Measurements from ENCODE around the gene RAD51B.

RAD51B gene

DNA sequence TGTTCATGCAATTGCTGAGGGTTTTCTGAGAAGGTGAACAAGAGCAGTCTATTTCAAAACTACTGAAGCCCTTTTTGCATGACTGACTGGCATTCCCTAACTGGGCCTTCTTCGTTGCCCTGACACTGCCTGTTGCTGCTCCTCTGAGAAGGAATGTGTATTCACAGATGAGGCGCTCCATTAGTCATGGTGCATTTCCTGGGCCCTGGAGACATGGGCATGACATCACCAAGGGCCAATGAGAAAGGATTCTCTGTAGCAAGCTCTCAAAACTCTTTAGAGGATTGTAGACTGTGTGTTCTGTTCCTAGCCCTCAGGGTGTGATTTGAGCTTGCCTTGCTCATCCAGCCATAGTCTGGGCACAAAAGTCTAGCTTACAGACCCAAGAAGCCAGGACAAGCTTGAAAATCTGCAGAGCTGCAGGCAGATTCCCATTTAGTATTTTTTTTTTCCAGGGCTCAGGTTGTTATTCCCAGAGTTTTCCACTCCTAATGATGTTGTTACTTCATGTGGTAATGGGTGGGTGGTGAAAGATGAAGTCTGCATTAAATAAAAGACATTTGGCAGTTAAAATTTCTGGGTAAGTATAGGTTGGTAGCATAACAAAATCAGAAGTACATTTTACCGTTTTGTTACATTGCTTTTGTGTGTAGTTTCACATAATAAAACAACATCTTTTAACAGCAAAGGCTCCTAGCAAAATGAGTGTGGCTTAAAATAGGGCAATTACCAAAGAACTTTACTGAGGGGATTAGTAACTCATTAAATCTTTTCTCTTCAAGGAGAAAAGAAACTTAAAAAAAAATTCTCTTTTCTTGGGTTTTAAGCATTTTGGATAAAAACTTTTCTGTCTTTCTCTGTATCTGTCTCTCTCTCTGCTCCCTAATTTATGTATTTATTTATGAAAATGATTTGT is 318.4 kb downstream of the RAD51B start:
- Histone ChIP-seq H3K36me3 (ENCODE audit: control insufficient read depth, insufficient read depth, low read length) (no peaks in the 10 kb centered on the region), H3K9me3 (ENCODE audit: control insufficient read depth, low read length) (peaks cover 5% of the 10 kb centered on the region), H3K27ac (ENCODE audit: low read depth, low read length, severe bottlenecking) (peak overlapping the region; percentile 98), H3K4me3 (ENCODE audit: extremely low read depth, insufficient read depth, low read length, poor library complexity, severe bottlenecking) (no peak overlapping the region), H3K4me1 (ENCODE audit: control insufficient read depth, insufficient read depth, low read length, poor library complexity, severe bottlenecking) (peaks cover 51% of the 10 kb centered on the region)
- 0% methylated on average over 1 to 2 of the region's 3 CpGs for WGBS, 2 experiments (ENCODE audit: insufficient coverage in 2 of 2)

DNA sequence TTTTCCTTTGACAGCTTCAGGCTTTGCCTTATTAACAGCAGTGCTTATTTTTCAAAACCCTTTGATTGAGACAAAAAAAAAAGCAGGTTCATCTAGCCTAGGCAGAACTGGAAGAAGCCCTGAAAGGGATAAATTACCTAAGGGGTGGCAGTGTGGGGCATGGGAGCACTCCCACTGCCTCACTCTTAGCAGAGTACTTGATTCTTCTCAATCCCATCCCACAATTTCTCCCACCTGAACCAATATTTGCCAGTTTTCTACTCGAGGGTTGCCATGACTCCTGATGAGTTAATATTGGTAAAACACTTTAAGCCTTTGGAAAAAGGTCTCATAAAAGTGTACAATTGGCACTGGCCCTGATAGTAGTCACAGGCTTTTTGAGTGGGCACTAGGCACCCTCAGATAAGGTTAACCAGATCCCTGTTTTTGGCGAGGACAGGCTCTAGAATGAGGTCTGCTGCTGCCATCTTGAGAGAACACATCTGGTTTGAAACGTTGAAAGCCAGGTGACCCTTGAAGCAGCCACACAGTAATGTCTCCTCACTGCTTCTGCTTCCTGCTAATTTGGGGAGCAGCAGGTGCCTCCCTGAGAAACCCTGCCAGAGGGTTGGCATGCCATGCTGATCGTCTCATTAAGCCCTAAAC is 320.0 kb downstream of the RAD51B start:
- peaks cover 59% of the 10 kb centered on the region for H3K4me1 ChIP-seq (ENCODE audit: control insufficient read depth, insufficient read depth, low read length, poor library complexity, severe bottlenecking)
- H3K4me3 ChIP-seq (ENCODE audit: extremely low read depth, insufficient read depth, low read length, poor library complexity, severe bottlenecking) = no peak overlapping the region
- peaks cover 5% of the 10 kb centered on the region for H3K9me3 ChIP-seq (ENCODE audit: control insufficient read depth, low read length)
- WGBS, 2 experiments (ENCODE audit: insufficient coverage in 2 of 2) = 90 to 100% methylated on average over 2 to 3 of the region's 4 CpGs
- peak overlapping the region; percentile 98 for H3K27ac ChIP-seq (ENCODE audit: low read depth, low read length, severe bottlenecking)
- H3K36me3 ChIP-seq (ENCODE audit: control insufficient read depth, insufficient read depth, low read length) = no peaks in the 10 kb centered on the region

DNA sequence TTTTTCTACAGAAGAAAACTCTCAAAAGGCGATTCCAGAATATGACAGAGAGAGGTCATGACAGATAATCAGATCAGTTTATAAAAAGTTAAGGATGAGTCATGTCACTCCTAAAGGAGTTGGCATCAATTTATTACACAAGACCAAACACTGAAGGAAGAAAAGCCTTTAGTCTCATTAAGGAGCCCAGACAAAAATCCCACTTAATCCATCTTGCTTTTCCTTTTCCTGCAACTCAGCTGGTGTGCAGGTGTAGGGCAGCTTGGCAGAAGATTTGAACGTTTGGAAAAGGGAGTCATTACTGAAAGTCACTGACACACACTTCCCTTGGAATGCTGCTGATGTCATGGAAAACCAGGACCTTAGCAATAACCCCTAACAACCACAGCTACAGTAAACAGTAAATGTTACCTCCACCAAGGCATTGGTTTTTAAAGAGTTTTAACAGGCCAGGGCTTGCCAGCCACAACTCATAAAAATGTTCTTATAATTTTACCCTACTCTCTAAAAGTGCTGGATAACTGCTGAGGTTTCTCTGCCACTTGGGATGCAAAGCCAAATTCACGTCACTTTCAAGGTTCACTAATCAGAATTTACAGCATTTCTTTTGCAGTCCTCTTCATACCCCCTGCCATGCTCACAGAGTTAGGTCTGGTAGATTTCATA is 320.6 kb downstream of the RAD51B start:
- WGBS, 2 experiments (ENCODE audit: insufficient coverage in 2 of 2) = 20 to 50% methylated on average over 1 of the region's 3 CpGs
- Histone ChIP-seq H3K27ac (ENCODE audit: low read depth, low read length, severe bottlenecking) (peak overlapping the region; percentile 98), H3K4me1 (ENCODE audit: control insufficient read depth, insufficient read depth, low read length, poor library complexity, severe bottlenecking) (peaks cover 59% of the 10 kb centered on the region), H3K36me3 (ENCODE audit: control insufficient read depth, insufficient read depth, low read length) (no peaks in the 10 kb centered on the region), H3K4me3 (ENCODE audit: extremely low read depth, insufficient read depth, low read length, poor library complexity, severe bottlenecking) (no peak overlapping the region), H3K9me3 (ENCODE audit: control insufficient read depth, low read length) (peaks cover 4% of the 10 kb centered on the region)

DNA sequence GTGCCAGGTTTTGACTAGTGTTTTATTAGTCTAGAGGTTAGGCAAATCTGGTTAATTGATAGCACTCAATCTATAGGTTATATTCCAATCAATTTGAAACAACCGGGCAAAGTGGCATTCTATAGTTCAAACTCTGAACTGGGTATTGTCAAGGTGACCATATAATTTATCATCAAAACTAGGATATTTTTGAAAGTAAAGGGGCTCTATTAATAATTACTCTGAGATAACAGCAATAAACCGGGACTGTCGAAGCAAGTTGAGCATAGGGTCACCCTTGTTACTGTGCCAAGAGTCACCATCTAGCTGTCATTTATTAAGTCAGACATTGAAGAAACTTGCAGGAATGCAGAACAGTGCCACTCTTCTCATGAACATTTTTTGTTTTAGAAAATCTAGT is 321.2 kb downstream of the RAD51B start:
- WGBS, 2 experiments (ENCODE audit: insufficient coverage in 2 of 2) = 94% methylated on average over 2 of the region's 3 CpGs; no CpG with 5 or more reads in 1 of the 2 experiments
- Histone ChIP-seq H3K4me3 (ENCODE audit: extremely low read depth, insufficient read depth, low read length, poor library complexity, severe bottlenecking) (no peak overlapping the region), H3K36me3 (ENCODE audit: control insufficient read depth, insufficient read depth, low read length) (no peaks in the 10 kb centered on the region), H3K9me3 (ENCODE audit: control insufficient read depth, low read length) (no peaks in the 10 kb centered on the region), H3K4me1 (ENCODE audit: control insufficient read depth, insufficient read depth, low read length, poor library complexity, severe bottlenecking) (peaks cover 59% of the 10 kb centered on the region), H3K27ac (ENCODE audit: low read depth, low read length, severe bottlenecking) (peak overlapping the region; percentile 98)

DNA sequence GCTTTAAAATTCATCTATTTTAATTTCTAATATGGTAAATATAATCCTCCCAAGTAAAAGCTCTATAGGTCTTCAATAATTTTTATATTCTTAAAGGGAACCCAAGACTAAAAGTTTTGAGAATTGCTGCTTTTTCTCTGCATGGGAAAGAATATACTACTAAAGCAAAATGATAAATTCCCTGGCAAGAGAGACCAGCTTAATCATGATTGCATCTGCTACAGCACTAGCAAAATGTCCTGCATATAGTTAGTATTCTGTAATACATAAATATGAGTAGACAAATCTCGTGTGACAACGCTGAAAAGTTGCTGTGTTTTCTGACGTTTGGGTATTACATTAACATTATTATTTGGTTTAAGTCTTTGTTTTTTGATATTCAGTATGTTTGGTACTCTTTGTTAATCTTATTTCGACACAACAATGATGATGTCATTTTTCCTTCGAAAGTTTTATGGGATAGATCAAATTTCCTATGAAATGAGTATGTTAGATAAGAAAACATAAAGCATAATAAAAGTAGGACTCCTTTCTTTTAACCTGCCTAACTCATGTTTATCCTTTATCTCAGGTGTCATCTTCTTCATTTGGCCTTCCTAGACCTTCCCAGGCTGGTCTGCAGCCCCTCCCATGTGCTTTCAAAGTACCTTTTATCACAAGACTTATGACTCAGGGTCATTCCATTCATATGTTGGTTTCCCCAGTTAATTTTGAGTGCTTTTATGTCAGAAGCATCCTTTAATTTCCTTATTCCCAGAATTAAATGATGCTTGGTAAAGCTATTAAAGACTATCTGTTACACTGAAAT is 321.9 kb downstream of the RAD51B start:
- Histone ChIP-seq H3K9me3 (ENCODE audit: control insufficient read depth, low read length) (no peaks in the 10 kb centered on the region), H3K27ac (ENCODE audit: low read depth, low read length, severe bottlenecking) (peak overlapping the region; percentile 68), H3K4me3 (ENCODE audit: extremely low read depth, insufficient read depth, low read length, poor library complexity, severe bottlenecking) (no peak overlapping the region), H3K4me1 (ENCODE audit: control insufficient read depth, insufficient read depth, low read length, poor library complexity, severe bottlenecking) (peaks cover 66% of the 10 kb centered on the region), H3K36me3 (ENCODE audit: control insufficient read depth, insufficient read depth, low read length) (no peaks in the 10 kb centered on the region)
- WGBS, 2 experiments (ENCODE audit: insufficient coverage in 2 of 2) = no CpG with 5 or more reads among the region's 5 CpGs

DNA sequence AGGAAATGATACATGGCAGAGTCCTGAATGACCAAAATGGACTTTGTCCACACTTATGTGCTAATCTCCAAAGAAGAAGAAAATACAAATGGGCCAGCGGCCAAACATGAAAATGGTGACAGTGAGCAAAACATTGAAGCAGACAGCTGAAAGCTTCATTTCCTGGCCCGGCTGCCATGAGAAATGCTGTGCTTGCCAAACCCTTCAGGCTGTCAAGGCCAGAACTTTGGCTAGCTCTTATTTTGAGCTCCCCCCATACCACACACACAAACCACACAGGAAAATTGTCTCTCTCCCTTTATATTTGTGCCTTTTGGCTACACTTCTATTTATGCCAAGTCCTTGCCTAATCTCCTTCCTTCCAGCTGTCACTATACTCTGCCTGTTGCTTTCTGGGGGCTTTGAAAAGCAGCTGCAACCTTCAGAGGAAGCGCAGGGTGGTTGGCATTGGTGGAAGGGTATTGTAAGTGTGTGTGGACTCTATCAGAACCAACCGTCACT is 323.8 kb downstream of the RAD51B start:
- H3K9me3 ChIP-seq (ENCODE audit: control insufficient read depth, low read length) = peaks cover 3% of the 10 kb centered on the region
- H3K36me3 ChIP-seq (ENCODE audit: control insufficient read depth, insufficient read depth, low read length) = no peaks in the 10 kb centered on the region
- no peak overlapping the region for H3K27ac ChIP-seq (ENCODE audit: low read depth, low read length, severe bottlenecking)
- peaks cover 58% of the 10 kb centered on the region for H3K4me1 ChIP-seq (ENCODE audit: control insufficient read depth, insufficient read depth, low read length, poor library complexity, severe bottlenecking)
- no peak overlapping the region for H3K4me3 ChIP-seq (ENCODE audit: extremely low read depth, insufficient read depth, low read length, poor library complexity, severe bottlenecking)
- WGBS, 2 experiments (ENCODE audit: insufficient coverage in 2 of 2) = 95 to 100% methylated on average over 2 to 3 of the region's 4 CpGs

DNA sequence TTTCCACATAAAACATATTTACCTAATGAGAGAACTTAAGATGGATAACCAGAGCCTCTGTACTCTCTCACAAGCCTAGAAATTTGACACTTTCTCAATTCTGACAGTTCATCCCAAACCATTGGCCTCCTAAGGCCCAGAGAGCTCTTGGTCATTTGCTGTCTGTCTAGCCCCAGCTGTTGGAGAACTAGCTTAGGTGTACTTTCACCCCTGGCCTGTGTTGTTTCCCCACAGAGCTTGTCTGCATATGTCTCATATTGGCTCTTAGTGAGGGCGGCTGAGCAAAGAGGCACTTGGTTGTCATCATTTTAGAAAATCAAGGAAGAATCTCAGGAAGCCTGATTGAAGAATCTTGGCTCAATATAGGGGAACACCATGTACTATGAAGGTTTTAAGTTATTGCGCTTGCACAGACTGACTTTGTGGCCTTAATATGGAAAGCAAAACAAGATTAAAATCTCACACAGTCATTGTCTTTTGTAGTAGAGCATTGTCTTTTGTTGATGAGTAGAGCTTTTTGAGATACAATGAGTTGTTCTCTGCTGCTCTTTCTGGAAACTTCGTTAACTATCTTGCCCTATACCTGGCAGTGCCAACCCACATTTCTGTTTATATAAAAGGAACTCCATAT is 324.6 kb downstream of the RAD51B start:
- WGBS, 2 experiments (ENCODE audit: insufficient coverage in 2 of 2) = 100% methylated on average over 1 to 2 of the region's 3 CpGs
- Histone ChIP-seq H3K9me3 (ENCODE audit: control insufficient read depth, low read length) (peaks cover 6% of the 10 kb centered on the region), H3K36me3 (ENCODE audit: control insufficient read depth, insufficient read depth, low read length) (no peaks in the 10 kb centered on the region), H3K4me1 (ENCODE audit: control insufficient read depth, insufficient read depth, low read length, poor library complexity, severe bottlenecking) (peaks cover 51% of the 10 kb centered on the region), H3K27ac (ENCODE audit: low read depth, low read length, severe bottlenecking) (no peak overlapping the region), H3K4me3 (ENCODE audit: extremely low read depth, insufficient read depth, low read length, poor library complexity, severe bottlenecking) (no peak overlapping the region)

DNA sequence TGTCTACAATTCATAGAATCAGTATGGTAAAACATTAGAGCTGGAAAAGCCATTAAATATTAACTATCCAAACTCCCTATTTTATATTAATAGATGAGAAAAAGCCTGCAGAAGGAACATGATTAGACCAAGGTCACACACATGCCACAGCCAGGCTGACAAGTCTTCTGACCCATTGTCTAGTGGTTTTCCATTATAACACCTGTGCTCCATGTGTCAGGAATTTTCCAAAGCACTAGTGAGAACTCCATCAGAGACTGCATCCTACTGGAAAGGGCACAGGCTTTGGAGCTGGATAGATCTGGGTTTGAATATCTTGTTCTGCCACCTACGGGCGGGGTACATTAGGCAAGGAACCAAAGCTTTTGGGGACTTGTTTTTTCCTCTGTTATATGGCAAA is 325.5 kb downstream of the RAD51B start:
- no peak overlapping the region for H3K27ac ChIP-seq (ENCODE audit: low read depth, low read length, severe bottlenecking)
- H3K4me1 ChIP-seq (ENCODE audit: control insufficient read depth, insufficient read depth, low read length, poor library complexity, severe bottlenecking) = peaks cover 42% of the 10 kb centered on the region
- WGBS, 2 experiments (ENCODE audit: insufficient coverage in 2 of 2) = no CpG with 5 or more reads among the region's 2 CpGs
- peaks cover 11% of the 10 kb centered on the region for H3K9me3 ChIP-seq (ENCODE audit: control insufficient read depth, low read length)
- H3K4me3 ChIP-seq (ENCODE audit: extremely low read depth, insufficient read depth, low read length, poor library complexity, severe bottlenecking) = no peak overlapping the region
- no peaks in the 10 kb centered on the region for H3K36me3 ChIP-seq (ENCODE audit: control insufficient read depth, insufficient read depth, low read length)

DNA sequence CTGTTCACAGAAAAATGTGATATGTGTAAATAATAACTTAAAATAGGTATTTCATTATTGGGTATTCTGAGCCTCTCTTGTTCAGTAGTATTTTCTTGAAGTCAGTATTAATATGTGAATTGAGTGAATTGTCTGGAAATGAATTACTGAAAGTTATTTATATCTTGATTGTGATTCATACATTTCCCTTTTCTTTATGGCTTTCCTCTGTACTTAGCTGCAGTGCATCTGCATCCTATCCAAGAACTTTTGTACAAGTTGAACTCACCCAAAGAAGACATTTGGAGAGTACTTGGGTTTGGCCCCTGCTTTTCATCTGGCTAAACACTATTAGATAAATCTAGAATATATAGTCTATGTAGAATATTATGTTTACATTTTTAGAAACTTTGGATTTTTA is 326.0 kb downstream of the RAD51B start:
- Histone ChIP-seq H3K4me1 (ENCODE audit: control insufficient read depth, insufficient read depth, low read length, poor library complexity, severe bottlenecking) (peaks cover 37% of the 10 kb centered on the region), H3K4me3 (ENCODE audit: extremely low read depth, insufficient read depth, low read length, poor library complexity, severe bottlenecking) (no peak overlapping the region), H3K9me3 (ENCODE audit: control insufficient read depth, low read length) (peaks cover 11% of the 10 kb centered on the region), H3K36me3 (ENCODE audit: control insufficient read depth, insufficient read depth, low read length) (no peaks in the 10 kb centered on the region), H3K27ac (ENCODE audit: low read depth, low read length, severe bottlenecking) (no peak overlapping the region)

DNA sequence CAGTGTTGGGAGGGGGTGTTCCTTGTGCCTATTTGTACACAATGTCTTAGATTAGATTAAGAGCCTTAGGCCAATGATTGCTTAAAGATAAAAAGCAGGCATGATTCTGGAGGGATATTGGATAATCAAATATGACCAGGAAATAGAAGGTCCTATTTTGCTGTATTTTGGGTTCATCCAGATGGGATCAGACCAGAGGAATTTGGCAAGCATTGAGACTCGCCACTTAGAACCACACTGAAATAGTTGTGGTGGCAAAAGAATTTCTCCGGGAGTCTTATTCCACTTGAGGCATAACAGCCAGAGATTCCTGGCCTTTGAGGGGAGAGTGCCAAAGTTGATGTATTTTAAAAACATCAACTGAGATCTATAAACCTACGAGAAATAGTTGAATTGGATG is 327.2 kb downstream of the RAD51B start:
- Histone ChIP-seq H3K36me3 (ENCODE audit: control insufficient read depth, insufficient read depth, low read length) (no peaks in the 10 kb centered on the region), H3K4me1 (ENCODE audit: control insufficient read depth, insufficient read depth, low read length, poor library complexity, severe bottlenecking) (peaks cover 26% of the 10 kb centered on the region), H3K9me3 (ENCODE audit: control insufficient read depth, low read length) (peaks cover 11% of the 10 kb centered on the region), H3K4me3 (ENCODE audit: extremely low read depth, insufficient read depth, low read length, poor library complexity, severe bottlenecking) (no peak overlapping the region), H3K27ac (ENCODE audit: low read depth, low read length, severe bottlenecking) (peak overlapping the region; percentile 85)
- WGBS, 2 experiments (ENCODE audit: insufficient coverage in 2 of 2) = 90% methylated on average over 2 of the region's 3 CpGs; no CpG with 5 or more reads in 1 of the 2 experiments

All from mesodermal cell (in vitro differentiated cells).